BJ (cell line): ENCODE data around the gene PORCN. TPM values are rescaled to one million over a fixed set of nuclear protein-coding genes. Genes with fewer than 3 reads are reported as not detected.
"Not testable (repeated sequence)": the region's sequence is repeated elsewhere in the genome, so short reads cannot be mapped to it uniquely, and the experiment has no call there.

Experiments used
- CTCF ChIA-PET: fragments of 350-600 bp; formaldehyde crosslinking; extraction: SDS; loops from one replicate; lab custom pipeline; 2021; ENCODE audit warnings: antibody characterized with exemption, inconsistent platforms; lab: Yijun Ruan, JAX
- POLR2A ChIA-PET: fragments of 300-600 bp; sonication (Branson Sonifier 250); formaldehyde crosslinking; extraction: SDS; loops from one replicate; lab custom pipeline; 2021; ENCODE audit warnings: antibody characterized with exemption; lab: Charles Lee
- DNase-seq: peaks from one replicate; pipeline ENCODE4 v3.0.0-alpha.2; 2011; ENCODE audit warnings: low read depth
- H3K27me3 ChIP-seq: 2 replicates; pipeline ENCODE4 v1.6.0; 2011; ENCODE audit warnings: low read length; ENCODE audit not compliant: control insufficient read depth, insufficient read depth
- H3K36me3 ChIP-seq: 2 replicates; pipeline ENCODE4 v1.5.1; 2011; ENCODE audit warnings: low read length; ENCODE audit not compliant: control insufficient read depth, insufficient read depth
- H3K4me3 ChIP-seq: 2 replicates; pipeline ENCODE4 v1.5.1; 2011; ENCODE audit warnings: low read depth, mild to moderate bottlenecking, control low read depth, low read length
- polyA plus RNA-seq: library from polyadenylated mRNA; depleted of rRNA; stranded (reverse); fragments of >200 nt; gene quantifications from 2 replicates; pipeline ENCODE4 v1.2.3, GENCODE V29; 2011
- TF ChIP-seq, protein P1 (sequence below): IDR thresholded peaks from 2 replicates; pipeline ENCODE4 v1.5.1; 2011; ENCODE audit warnings: low read depth, mild to moderate bottlenecking, control low read depth, inconsistent platforms, low read length, moderate library complexity; ENCODE audit not compliant: insufficient read depth

The PORCN gene
- polyA plus RNA-seq, 1 experiment = 18.0 TPM

DNA sequence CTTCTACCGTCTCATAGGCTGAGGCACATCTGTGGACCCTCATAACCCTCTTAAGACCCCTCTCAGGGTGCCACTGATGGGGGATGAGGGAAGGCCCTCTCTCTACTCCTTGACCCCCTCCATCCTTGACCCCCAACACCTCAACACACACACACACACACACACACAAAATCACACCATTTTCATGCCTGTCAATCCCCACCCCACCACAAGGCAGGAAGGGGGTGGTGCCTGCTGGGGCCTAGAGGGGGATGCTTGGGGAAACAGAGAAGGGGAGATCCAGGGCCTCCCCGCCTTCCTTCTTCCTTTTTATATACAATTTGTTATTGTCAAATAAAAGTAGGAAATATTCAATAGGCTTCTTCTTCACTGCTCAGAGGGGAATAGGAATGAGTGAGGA is 11.7 kb downstream of the PORCN start:
- H3K4me3 ChIP-seq = no peak overlapping the region
- H3K36me3 ChIP-seq = no peaks in the 10 kb centered on the region
- TF ChIP-seq, protein P1, sequence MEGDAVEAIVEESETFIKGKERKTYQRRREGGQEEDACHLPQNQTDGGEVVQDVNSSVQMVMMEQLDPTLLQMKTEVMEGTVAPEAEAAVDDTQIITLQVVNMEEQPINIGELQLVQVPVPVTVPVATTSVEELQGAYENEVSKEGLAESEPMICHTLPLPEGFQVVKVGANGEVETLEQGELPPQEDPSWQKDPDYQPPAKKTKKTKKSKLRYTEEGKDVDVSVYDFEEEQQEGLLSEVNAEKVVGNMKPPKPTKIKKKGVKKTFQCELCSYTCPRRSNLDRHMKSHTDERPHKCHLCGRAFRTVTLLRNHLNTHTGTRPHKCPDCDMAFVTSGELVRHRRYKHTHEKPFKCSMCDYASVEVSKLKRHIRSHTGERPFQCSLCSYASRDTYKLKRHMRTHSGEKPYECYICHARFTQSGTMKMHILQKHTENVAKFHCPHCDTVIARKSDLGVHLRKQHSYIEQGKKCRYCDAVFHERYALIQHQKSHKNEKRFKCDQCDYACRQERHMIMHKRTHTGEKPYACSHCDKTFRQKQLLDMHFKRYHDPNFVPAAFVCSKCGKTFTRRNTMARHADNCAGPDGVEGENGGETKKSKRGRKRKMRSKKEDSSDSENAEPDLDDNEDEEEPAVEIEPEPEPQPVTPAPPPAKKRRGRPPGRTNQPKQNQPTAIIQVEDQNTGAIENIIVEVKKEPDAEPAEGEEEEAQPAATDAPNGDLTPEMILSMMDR = no peak
- POLR2A ChIA-PET = no interaction called here
- DNase-seq = no peak
- H3K27me3 ChIP-seq = no peaks in the 10 kb centered on the region
- CTCF ChIA-PET = interaction anchor here (0.6 kb wide), 1 partner anchor 432 kb away, joined by 3 read pairs; no protein-coding TSS in a partner anchor

DNA sequence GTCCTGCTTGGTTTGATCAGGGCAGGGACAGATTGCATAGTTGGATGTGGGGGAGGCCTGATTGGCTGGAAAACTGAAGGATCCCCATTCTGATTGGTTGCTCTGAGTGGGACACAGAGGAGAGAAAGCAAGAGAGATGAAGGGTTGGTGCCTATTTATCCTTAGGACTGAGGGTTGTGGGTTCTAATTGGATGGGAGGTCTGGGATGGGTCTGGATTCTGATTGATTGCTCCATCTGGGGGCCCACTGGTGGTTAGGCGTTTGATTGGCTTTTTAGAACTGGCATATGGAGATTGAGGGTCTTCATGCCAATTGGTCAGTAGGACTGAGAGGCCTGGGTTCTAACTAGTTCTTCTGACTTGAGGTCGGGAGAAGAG is 12.2 kb downstream of the PORCN start:
- no peaks in the 10 kb centered on the region for H3K36me3 ChIP-seq
- TF ChIP-seq, protein P1 = no peak
- H3K4me3 ChIP-seq = no peak overlapping the region
- CTCF ChIA-PET = no interaction called here
- POLR2A ChIA-PET = no interaction called here
- no peaks in the 10 kb centered on the region for H3K27me3 ChIP-seq
- no peak for DNase-seq

DNA sequence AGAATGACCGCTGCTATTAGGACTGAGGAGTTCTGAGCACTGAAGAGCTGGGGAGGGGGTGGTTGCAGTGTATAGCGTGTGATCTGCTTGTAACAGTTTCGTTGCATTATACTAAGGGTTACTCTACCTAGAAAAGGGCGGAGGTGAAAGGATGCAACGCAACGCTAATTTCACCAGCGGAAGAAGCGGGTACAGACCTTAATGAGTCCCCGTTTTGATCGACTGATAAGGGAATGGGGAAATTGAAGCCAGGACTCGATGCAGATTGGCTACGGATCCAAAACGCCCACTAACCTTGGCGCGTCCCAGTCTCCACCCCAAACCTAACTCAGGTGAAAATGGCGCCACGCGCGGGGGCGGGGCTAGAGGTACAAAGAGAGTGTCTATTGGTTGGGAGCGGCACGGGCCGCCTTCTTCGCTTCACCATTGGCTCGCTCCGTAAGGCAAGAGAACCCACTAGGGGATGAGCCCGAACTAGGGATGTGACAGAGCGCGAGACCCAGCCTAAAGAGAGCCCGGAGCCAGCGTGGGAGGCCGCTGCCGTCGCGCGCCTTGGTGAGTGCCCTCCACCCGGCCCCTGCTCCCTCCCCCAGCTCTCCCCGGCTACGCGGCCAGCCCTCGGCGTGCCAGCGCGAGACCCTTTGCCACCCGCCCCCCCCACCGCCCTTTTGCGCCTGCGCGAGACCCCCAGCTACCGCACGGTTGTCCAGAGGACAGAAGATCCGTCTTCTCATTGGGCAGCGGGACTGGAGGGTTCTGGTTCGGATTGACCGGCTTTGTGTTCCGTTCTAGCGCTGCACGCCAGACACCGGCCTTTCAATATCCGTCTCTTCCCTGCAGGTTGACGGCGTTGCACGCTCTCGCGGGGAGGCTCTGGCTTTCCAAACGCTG is 12.8 kb downstream of the PORCN start, which contains the start of gene EBP:
EBP (plus strand) TSS at position 456 of the 891 bp plus-strand sequence. CDS start 1,964 bp downstream, outside the sequence.
- Histone ChIP-seq H3K27me3 (no peaks in the 10 kb centered on the region), H3K36me3 (no peaks in the 10 kb centered on the region), H3K4me3 (peak within 1 kb of the TSS; percentile 62)
- ChIA-PET POLR2A (no interaction called here), CTCF (no interaction called here)
- TF ChIP-seq, protein P1 = no peak
- no peak for DNase-seq

DNA sequence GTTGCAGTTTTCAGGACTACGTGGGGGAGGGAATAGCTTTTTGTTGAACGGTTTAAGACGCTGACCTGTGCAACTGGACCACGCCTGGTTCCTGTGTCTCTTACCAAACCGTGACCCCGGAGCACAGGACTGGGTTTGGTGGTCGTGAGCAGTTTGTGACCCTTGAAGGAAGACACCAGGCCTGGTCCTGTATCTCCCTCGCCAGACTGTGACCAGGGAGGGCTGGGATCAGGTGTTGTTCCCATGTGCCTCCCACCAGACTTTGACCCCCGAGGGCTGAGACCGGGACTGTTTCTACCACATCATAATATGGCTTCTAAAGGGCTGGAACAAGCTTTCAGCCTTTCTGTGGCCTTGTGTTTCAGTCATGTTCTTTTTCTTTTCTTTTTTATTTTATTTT is 13.5 kb downstream of the PORCN start:
- POLR2A ChIA-PET = no interaction called here
- H3K27me3 ChIP-seq = no peaks in the 10 kb centered on the region
- CTCF ChIA-PET = no interaction called here
- DNase-seq = no peak
- no peaks in the 10 kb centered on the region for H3K36me3 ChIP-seq
- TF ChIP-seq, protein P1 = no peak
- peak overlapping the region; percentile 62 for H3K4me3 ChIP-seq

DNA sequence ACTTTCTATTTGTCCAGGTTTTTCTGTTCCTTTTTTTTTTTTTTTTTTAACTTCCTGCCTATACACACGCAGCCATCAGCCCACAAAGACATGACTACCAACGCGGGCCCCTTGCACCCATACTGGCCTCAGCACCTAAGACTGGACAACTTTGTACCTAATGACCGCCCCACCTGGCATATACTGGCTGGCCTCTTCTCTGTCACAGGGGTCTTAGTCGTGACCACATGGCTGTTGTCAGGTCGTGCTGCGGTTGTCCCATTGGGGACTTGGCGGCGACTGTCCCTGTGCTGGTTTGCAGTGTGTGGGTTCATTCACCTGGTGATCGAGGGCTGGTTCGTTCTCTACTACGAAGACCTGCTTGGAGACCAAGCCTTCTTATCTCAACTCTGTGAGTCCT is 14.9 kb downstream of the PORCN start:
- peaks cover 1% of the 10 kb centered on the region; the same call in 1 of the 2 replicates for H3K36me3 ChIP-seq
- H3K27me3 ChIP-seq = no peaks in the 10 kb centered on the region
- POLR2A ChIA-PET = no interaction called here
- no peak for DNase-seq
- TF ChIP-seq, protein P1 = no peak
- no peak overlapping the region for H3K4me3 ChIP-seq
- CTCF ChIA-PET = no interaction called here

DNA sequence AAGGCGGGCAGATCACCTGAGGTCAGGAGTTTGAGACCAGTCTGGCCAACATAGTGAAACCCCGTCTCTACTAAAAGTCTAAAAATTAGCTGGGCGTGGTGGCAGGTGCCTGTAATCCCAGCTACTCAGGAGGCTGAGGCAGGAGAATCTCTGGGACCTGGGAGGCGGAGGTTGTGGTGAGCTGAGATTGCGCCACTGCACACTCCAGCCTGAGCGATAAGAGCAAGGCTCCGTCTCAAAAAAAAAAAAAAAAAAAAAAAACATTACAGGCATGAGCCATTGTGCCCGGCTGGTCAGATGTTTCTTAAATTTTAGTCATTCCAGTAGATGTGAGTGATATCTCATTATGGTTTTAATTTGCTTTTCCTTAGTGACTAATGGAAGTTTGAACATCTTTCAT is 17.1 kb downstream of the PORCN start:
- DNase-seq, H3K36me3 ChIP-seq, H3K4me3 ChIP-seq, CTCF ChIA-PET, H3K27me3 ChIP-seq: not testable (repeated sequence)
- POLR2A ChIA-PET = interaction anchor here (0.7 kb wide), 1 partner anchor 33 kb away, joined by 3 read pairs; no protein-coding TSS in a partner anchor
